ENCODE data around the gene CRACR2B. TPM values are rescaled to one million over a fixed set of nuclear protein-coding genes. Genes with fewer than 3 reads are reported as not detected.

The CRACR2B gene
- total and polyA plus RNA-seq, 2 of the 8 experiments (the other 6 are each of a cell fraction or from before 2014, with no cell fraction given), result 18.2 to 26.4 TPM

GRCh38 chr11:839280-839623, 11.5 kb downstream of the CRACR2B start:
- no peak for FAIRE-seq
- no peak overlapping the region for H2BK20ac ChIP-seq (ENCODE audit: low read length)
- H3K9me3 ChIP-seq (ENCODE audit: insufficient read depth in 2 of 2, low read depth in 1 of 2, low read length in 1 of 2), result no peaks in the 10 kb centered on the region
- H3K79me1 ChIP-seq (ENCODE audit: low read depth, low read length), result peaks cover 9% of the 10 kb centered on the region; the same call in 1 of the 2 replicates
- no peak overlapping the region for H4K8ac ChIP-seq (ENCODE audit: extremely low read depth, insufficient read depth, low read length)
- H3K56ac ChIP-seq (replicated peaks; ENCODE audit: insufficient read length, low read depth, low read length), result no peak overlapping the region
- peaks cover 10 to 30% (median 24%) of the 10 kb centered on the region in 4 experiments; a peak in 7 of 8 replicates for H3K36me3 ChIP-seq (ENCODE audit: control insufficient read depth in 2 of 4, insufficient read depth in 4 of 4, low read length in 3 of 4)
- no peak overlapping the region for H4K91ac ChIP-seq (replicated peaks; ENCODE audit: insufficient read length, low read length)
- peaks cover 3 to 40% of the 10 kb centered on the region in 2 experiments for H4K20me1 ChIP-seq (replicated peaks in 1 of 2; ENCODE audit: control insufficient read depth in 1 of 2, insufficient read depth in 2 of 2, low read length in 2 of 2)
- no peak overlapping the region for H2BK120ac ChIP-seq (replicated peaks; ENCODE audit: low read depth, low read length)
- no peak for DNase-seq (ENCODE audit: low read depth in 1 of 2, low spot score in 2 of 2)
- WGBS, 2 experiments (ENCODE audit: extremely low coverage in 1 of 2, insufficient coverage in 1 of 2, insufficient read length in 1 of 2, insufficient replicate concordance in 2 of 2, low coverage in 1 of 2, low lambda C conversion rate in 2 of 2, missing lambda C conversion rate in 1 of 2), result 90% methylated on average over 5 of the region's 5 CpGs; no CpG with 5 or more reads in 1 of the 2 experiments
- H2AK5ac ChIP-seq (ENCODE audit: low read depth, low read length), result no peak overlapping the region
- H2BK5ac ChIP-seq (ENCODE audit: low read depth, low read length), result no peak overlapping the region
- H3K27ac ChIP-seq (ENCODE audit: low read depth, low read length), result no peak overlapping the region
- ChIA-PET CTCF (ENCODE audit: partially characterized antibody) (interaction anchor here (1.5 to 5.2 kb wide), 5 partner anchors 9 to 55 kb away, joined by 4 to 26 read pairs (median 14); partner anchors contain the start of gene CRACR2B), POLR2A (ENCODE audit: partially characterized antibody) (interaction anchor here (17.9 to 40.4 kb wide), 2 partner anchors 18 to 28 kb away, joined by 234 to 1917 read pairs; partner anchors contain the start of genes CD151, CEND1, CRACR2B and PIDD1)
- H3K4ac ChIP-seq (replicated peaks; ENCODE audit: insufficient read length, low read depth, low read length), result no peak overlapping the region
- H3K23me2 ChIP-seq (ENCODE audit: low read depth, low read length), result peaks cover 18% of the 10 kb centered on the region; the same call in 1 of the 2 replicates
- peaks cover 0 to 18% of the 10 kb centered on the region in 2 experiments; a peak in 2 of 4 replicates for H3K79me2 ChIP-seq (ENCODE audit: control insufficient read depth in 1 of 2, insufficient read depth in 2 of 2, low read length in 2 of 2)
- peaks cover 0 to 19% (median 15%) of the 10 kb centered on the region in 4 experiments; a peak in 6 of 7 replicates for H3K4me1 ChIP-seq (replicated peaks in 1 of 4; ENCODE audit: control insufficient read depth in 3 of 4, insufficient read depth in 4 of 4, low read length in 3 of 4)
- H3K4me3 ChIP-seq (ENCODE audit: extremely low read depth in 1 of 4, insufficient read depth in 2 of 4, low read depth in 3 of 4, low read length in 4 of 4), result no peak overlapping the region
- no peak overlapping the region for H3K14ac ChIP-seq (ENCODE audit: insufficient read length)
- H2AFZ ChIP-seq (ENCODE audit: low read length), result no peak overlapping the region
- no peak overlapping the region for H3K4me2 ChIP-seq (ENCODE audit: insufficient read depth in 1 of 2, low read depth in 2 of 2, low read length in 2 of 2)
- no peak overlapping the region for H3K9ac ChIP-seq (replicated peaks in 1 of 4; ENCODE audit: extremely low read depth in 1 of 4, low read depth in 3 of 4, low read length in 3 of 4)
- H3K23ac ChIP-seq (ENCODE audit: insufficient read length), result no peak overlapping the region
- H3K27me3 ChIP-seq (replicated peaks in 1 of 4; ENCODE audit: control insufficient read depth in 3 of 4, extremely low read depth in 1 of 4, insufficient read depth in 3 of 4, low read length in 3 of 4), result no peaks in the 10 kb centered on the region
- no peak overlapping the region for H2BK15ac ChIP-seq (ENCODE audit: low read length)
- no peak overlapping the region for H2BK12ac ChIP-seq (ENCODE audit: low read depth, low read length)
- no peak overlapping the region for H4K5ac ChIP-seq (ENCODE audit: insufficient read length, low read depth, low read length)
- H3K18ac ChIP-seq (ENCODE audit: extremely low read depth, low read length), result no peak overlapping the region
- no peak for TF ChIP-seq CTCF (IDR thresholded peaks at IDR 0.05; ENCODE audit: control extremely low read depth in 1 of 3, insufficient read depth in 1 of 3, low read depth in 1 of 3, low read length in 3 of 3)
- TF ChIP-seq TCF12 (IDR thresholded peaks at IDR 0.05; ENCODE audit: low read depth, low read length), result no peak
- no peak for TF ChIP-seq SP4 (IDR thresholded peaks at IDR 0.05; ENCODE audit: low read length)
- no peak for TF ChIP-seq ASH2L (IDR thresholded peaks at IDR 0.05; ENCODE audit: low read length)
- TF ChIP-seq MAFK (IDR thresholded peaks at IDR 0.05; ENCODE audit: low read depth, low read length), result no peak
- TF ChIP-seq PHF8 (conservative IDR thresholded peaks at IDR 0.05; ENCODE audit: low read depth, low read length), result no peak
- no peak for TF ChIP-seq SRF (IDR thresholded peaks at IDR 0.05; ENCODE audit: low read depth, low read length)
- TF ChIP-seq RXRA (IDR thresholded peaks at IDR 0.05; ENCODE audit: insufficient read depth, low read depth, low read length), result no peak
- no peak for TF ChIP-seq EP300 (IDR thresholded peaks at IDR 0.05; ENCODE audit: borderline replicate concordance in 1 of 2, low read depth in 2 of 2, low read length in 2 of 2)

Measured in H1 (cell line).